ENCODE results near the gene MDN1. TPM values are rescaled to one million over a fixed set of nuclear protein-coding genes. Genes with fewer than 3 reads are reported as not detected.
"Not testable (repeated sequence)": the region's sequence is repeated elsewhere in the genome, so short reads cannot be mapped to it uniquely, and the experiment has no call there.

MDN1 gene
- total RNA-seq, 2 experiments from 2014 or later, result 48.6 to 59.5 TPM

DNA sequence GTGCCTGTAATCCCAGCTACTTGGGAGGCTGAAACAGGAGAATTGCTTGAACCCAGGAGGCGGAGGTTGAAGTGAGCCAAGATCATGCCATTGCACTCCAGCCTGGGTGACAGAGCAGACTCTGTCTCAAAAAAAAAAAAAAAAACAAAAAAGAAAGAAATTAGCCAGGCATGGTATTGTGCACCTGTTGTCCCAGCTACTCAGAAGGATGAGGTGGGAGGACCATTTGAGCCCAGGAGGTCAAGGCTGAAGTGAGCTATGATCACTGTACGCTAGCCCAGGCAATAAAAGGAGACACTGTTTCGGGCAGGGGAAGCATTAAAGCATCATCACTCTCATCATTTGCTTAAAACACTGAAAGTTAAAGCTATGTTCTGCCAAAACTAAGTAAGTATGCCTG lies 6.2 kb downstream of the MDN1 start:
- CTCF ChIA-PET, result interaction anchor here (0.7 to 1.1 kb wide), 2 partner anchors 19 to 50 kb away, joined by 4 to 5 read pairs; no protein-coding TSS in a partner anchor

DNA sequence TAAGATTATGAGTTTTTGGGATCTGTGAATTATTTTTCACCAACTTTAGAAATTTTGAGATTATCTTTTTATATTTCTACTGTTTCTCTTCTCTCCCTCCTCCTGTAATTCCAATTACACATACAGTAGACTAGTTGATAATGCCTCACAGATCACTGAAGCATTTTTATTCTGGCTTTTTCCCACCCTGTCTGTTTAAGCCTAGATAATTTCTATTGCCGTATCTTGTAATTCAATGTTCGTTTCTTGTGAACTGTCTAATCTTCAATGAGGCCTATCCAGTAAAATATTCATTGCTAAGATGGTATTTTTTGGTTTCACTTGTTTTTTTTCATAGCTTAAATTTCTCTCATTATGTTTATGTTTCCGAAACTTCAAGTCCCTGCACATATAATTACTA lies 12.0 kb downstream of the MDN1 start:
- Mint-ChIP-seq H3K4me1 (peaks cover 14% of the 10 kb centered on the region), H3K4me3 (no peak overlapping the region), H3K9me3 (ENCODE audit: low read depth) (no peaks in the 10 kb centered on the region), H3K36me3 (ENCODE audit: low read depth) (peaks cover 9% of the 10 kb centered on the region), H3K27ac (peak overlapping the region; percentile 19), H3K27me3 (no peaks in the 10 kb centered on the region)
- intact Hi-C loops (cut with DNase I, micrococcal nuclease), result no loop called here
- CTCF ChIA-PET, result interaction anchor here (0.6 to 2.3 kb wide), 2 partner anchors 11 to 14 kb away, joined by 3 to 6 read pairs; no protein-coding TSS in a partner anchor
- no peak for DNase-seq
- ATAC-seq, result no peak
- POLR2A ChIA-PET, result interaction anchor here (0.6 to 1.9 kb wide), 2 partner anchors 12 to 65 kb away, joined by 3 to 4 read pairs; partner anchors contain the start of gene MDN1

More for the DNA sequence above, 6.2 kb downstream of the MDN1 start:
- POLR2A ChIA-PET, result interaction anchor here (0.6 kb wide), 1 partner anchor 122 kb away, joined by 6 read pairs; no protein-coding TSS in a partner anchor
- H3K4me3 Mint-ChIP-seq; H3K27me3 Mint-ChIP-seq; H3K27ac Mint-ChIP-seq; ATAC-seq; H3K36me3 Mint-ChIP-seq (ENCODE audit: low read depth); H3K9me3 Mint-ChIP-seq (ENCODE audit: low read depth); DNase-seq; intact Hi-C loops (cut with DNase I, micrococcal nuclease): not testable (repeated sequence)
- H3K4me1 Mint-ChIP-seq, result peaks cover 21% of the 10 kb centered on the region

DNA sequence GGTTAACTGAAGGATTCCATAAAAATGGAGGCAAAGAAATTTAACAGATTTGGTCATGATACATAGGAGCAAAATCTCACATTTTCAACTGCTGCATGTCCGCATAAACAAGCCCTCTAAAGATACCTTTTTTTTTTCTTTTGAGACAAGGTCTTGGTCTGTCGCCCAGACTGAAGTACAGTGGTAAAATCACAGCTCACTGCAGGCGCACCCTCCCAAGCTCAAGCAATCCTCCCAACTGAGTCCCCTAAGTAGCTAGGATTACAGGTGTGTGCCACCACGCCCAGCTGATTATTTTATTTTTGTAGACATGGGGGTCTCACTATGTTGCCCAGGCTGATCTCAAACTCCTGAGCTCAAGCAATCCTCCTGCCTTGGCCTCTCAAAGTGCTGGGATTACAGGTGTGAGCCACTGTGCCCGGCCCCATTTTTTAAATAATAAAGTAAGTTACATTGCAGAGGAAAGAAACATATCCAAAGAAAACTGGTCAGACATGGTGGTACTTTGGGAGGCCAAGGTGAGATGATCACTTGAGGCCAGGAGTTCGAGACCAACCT lies 13.7 kb downstream of the MDN1 start:
- ChIA-PET POLR2A (interaction anchor here (0.7 kb wide), 1 partner anchor 24 kb away, joined by 3 read pairs; the partner anchor contains the start of gene CASP8AP2), CTCF (no interaction called here)
- intact Hi-C loops (cut with DNase I, micrococcal nuclease), result no loop called here
- Mint-ChIP-seq H3K36me3 (ENCODE audit: low read depth) (peaks cover 15% of the 10 kb centered on the region), H3K9me3 (ENCODE audit: low read depth) (no peaks in the 10 kb centered on the region), H3K4me1 (peaks cover 14% of the 10 kb centered on the region), H3K4me3 (no peak overlapping the region), H3K27ac (no peak overlapping the region), H3K27me3 (no peaks in the 10 kb centered on the region)
- DNase-seq (no peak), ATAC-seq (no peak)

DNA sequence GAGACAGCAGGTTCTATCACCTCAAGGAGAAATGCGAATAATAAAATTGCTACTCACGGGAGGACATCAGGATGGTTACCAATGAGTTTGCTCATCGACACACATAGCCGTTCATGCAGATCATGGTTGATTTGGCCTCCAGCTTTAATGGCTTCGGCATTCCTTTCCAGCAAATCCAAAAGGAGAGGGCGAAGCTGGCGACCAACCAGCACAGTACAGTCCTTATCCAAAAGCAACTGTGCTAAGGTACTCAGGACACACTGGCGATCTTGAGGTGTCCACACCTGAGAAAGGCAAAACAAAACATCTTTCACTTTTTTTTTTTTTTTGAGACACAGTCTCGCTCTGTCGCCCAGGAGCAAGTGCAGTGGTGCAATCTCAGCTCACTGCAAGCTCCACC lies 16.3 kb downstream of the MDN1 start:
- H3K36me3 Mint-ChIP-seq (ENCODE audit: low read depth), result peaks cover 14% of the 10 kb centered on the region
- no peaks in the 10 kb centered on the region for H3K9me3 Mint-ChIP-seq (ENCODE audit: low read depth)
- DNase-seq (no peak), ATAC-seq (no peak)
- no peak overlapping the region for H3K27ac Mint-ChIP-seq
- H3K4me1 Mint-ChIP-seq, result peaks cover 9% of the 10 kb centered on the region
- no peaks in the 10 kb centered on the region for H3K27me3 Mint-ChIP-seq
- intact Hi-C loops (cut with DNase I, micrococcal nuclease), result no loop called here
- ChIA-PET CTCF (interaction anchor here (0.6 to 1.5 kb wide), 2 partner anchors 9 to 680 kb away, joined by 3 to 10 read pairs; no protein-coding TSS in a partner anchor), POLR2A (interaction anchor here (1.2 kb wide), 1 partner anchor 26 kb away, joined by 4 read pairs; no protein-coding TSS in a partner anchor)
- no peak overlapping the region for H3K4me3 Mint-ChIP-seq

DNA sequence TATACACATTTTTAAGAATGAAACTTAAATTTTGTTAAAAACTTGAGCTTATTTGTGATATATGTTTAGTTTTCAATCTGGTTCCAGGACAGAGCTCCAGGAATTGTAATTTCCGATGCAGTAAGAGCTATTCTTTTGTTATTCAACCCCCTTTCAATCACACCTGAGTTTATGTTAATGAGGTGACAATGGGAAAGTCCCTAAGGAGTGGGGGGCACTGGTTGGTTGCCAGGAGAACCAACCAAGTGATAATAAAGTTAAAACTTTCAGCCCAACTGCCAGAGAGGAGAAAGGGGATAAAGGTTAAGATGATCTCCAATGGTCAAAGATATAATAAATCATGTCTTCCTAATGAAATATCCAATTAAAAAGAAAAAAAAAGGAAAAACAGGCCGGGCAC lies 19.8 kb downstream of the MDN1 start:
- no peak overlapping the region for H3K27ac Mint-ChIP-seq
- H3K27me3 Mint-ChIP-seq, result no peaks in the 10 kb centered on the region
- POLR2A ChIA-PET, result no interaction called here
- intact Hi-C loops (cut with DNase I, micrococcal nuclease), result no loop called here
- CTCF ChIA-PET, result interaction anchor here (0.6 kb wide), 1 partner anchor 811 kb away, joined by 3 read pairs; no protein-coding TSS in a partner anchor
- H3K4me1 Mint-ChIP-seq, result peaks cover 6% of the 10 kb centered on the region
- DNase-seq (no peak), ATAC-seq (no peak)
- H3K9me3 Mint-ChIP-seq (ENCODE audit: low read depth), result no peaks in the 10 kb centered on the region
- no peak overlapping the region for H3K4me3 Mint-ChIP-seq
- H3K36me3 Mint-ChIP-seq (ENCODE audit: low read depth), result peaks cover 31% of the 10 kb centered on the region

DNA sequence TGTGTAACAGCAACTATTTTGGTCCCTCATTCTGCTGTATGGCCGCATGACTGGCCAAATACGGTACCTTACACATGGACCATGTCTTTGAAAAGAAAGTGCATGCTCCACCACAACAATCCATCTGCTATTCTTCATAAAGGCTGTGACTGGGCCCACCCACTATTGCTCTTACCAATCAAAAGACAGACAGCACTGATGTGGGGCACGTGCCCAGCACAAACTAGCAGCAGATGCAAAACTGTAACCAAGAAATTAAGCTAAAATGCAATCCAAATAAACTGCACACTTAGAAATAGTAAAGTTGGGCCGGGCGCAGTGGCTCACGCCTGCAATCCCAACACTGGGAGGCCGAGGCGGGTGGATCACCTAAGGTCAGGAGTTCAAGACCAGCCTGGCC lies 20.5 kb downstream of the MDN1 start:
- H3K4me1 Mint-ChIP-seq, result peaks cover 13% of the 10 kb centered on the region
- H3K9me3 Mint-ChIP-seq (ENCODE audit: low read depth), result no peaks in the 10 kb centered on the region
- ATAC-seq (no peak), DNase-seq (no peak)
- intact Hi-C loops (cut with DNase I, micrococcal nuclease), result no loop called here
- H3K27me3 Mint-ChIP-seq, result no peaks in the 10 kb centered on the region
- H3K4me3 Mint-ChIP-seq, result no peak overlapping the region
- no peak overlapping the region for H3K27ac Mint-ChIP-seq
- ChIA-PET CTCF (interaction anchor here (0.6 kb wide), 1 partner anchor 812 kb away, joined by 3 read pairs; no protein-coding TSS in a partner anchor), POLR2A (no interaction called here)
- H3K36me3 Mint-ChIP-seq (ENCODE audit: low read depth), result peaks cover 38% of the 10 kb centered on the region

DNA sequence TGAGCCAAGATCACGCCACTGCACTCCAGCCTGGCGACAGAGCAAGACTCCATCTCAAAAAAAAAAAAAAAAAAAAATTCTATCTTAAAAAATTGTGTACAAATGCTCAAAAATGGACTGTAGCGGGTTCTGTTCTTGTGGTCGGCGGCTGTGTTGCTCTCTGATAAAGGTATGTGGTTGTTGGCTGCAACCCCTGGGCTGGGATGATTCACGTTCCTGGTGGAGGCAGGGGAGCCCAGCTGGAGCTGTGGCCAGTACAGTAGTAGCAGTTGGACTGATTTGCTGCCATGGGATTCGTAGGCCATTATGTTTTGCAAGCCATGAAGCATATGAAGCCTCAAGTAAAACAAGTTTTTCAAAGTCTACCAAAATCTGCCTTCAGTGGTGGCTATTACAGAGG lies 22.3 kb downstream of the MDN1 start:
- POLR2A ChIA-PET, result no interaction called here
- no peak for DNase-seq
- no peak for ATAC-seq
- Mint-ChIP-seq H3K9me3 (ENCODE audit: low read depth) (no peaks in the 10 kb centered on the region), H3K4me3 (no peak overlapping the region), H3K27me3 (no peaks in the 10 kb centered on the region), H3K36me3 (ENCODE audit: low read depth) (peaks cover 47% of the 10 kb centered on the region), H3K27ac (no peak overlapping the region), H3K4me1 (peaks cover 26% of the 10 kb centered on the region)
- CTCF ChIA-PET, result interaction anchor here (0.5 kb wide), 1 partner anchor 81 kb away, joined by 3 read pairs; no protein-coding TSS in a partner anchor
- intact Hi-C loops (cut with DNase I, micrococcal nuclease), result no loop called here

DNA sequence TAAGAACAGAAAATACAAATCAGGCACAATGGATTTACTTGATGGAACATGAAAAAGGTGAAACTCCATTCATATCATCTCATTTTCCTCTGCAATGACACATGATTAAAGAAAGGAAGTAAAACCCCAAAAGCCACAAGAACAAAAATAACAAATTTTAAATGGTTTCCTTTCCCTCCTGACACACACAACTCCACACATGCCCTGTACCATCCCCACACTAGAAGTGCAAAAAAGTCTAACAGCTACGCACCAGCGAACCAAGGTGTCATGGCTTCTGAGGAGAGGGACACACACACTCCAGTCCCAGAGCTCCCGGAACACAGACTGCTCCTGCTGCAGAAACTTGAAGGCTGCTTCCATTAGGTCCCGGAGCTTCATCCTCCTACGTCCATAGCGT lies 25.3 kb downstream of the MDN1 start:
- intact Hi-C loops (cut with DNase I, micrococcal nuclease), result no loop called here
- peaks cover 46% of the 10 kb centered on the region for H3K36me3 Mint-ChIP-seq (ENCODE audit: low read depth)
- ChIA-PET POLR2A (no interaction called here), CTCF (interaction anchor here (0.6 to 2.8 kb wide), 4 partner anchors 9 to 889 kb away, joined by 3 to 10 read pairs (median 4); no protein-coding TSS in a partner anchor)
- H3K27me3 Mint-ChIP-seq, result no peaks in the 10 kb centered on the region
- no peaks in the 10 kb centered on the region for H3K9me3 Mint-ChIP-seq (ENCODE audit: low read depth)
- H3K4me3 Mint-ChIP-seq, result peak overlapping the region; percentile 36
- DNase-seq (peak; percentile 27), ATAC-seq (peak; percentile 93)
- H3K4me1 Mint-ChIP-seq, result peaks cover 26% of the 10 kb centered on the region
- H3K27ac Mint-ChIP-seq, result peak overlapping the region; percentile 83

DNA sequence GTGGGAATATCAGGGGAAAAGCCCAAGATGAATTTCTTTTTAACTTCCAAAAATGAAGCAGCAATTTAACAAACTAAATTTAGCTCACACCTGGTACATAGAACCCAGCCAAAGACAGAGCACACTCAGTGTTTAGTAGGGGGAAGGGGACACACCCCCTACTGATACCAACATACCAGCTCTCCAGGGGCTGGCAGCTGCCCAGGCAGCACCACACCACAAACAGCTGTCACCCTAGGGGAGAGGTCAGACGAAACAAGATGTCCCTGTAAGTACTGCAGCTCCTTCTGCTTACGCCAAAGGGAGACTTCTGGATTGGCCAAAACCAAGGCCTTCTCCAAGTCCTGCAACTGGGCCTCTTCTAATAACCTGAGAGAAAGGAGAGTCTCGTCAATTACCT lies 26.0 kb downstream of the MDN1 start:
- ATAC-seq (no peak), DNase-seq (no peak)
- ChIA-PET CTCF (interaction anchor here (0.8 to 2.8 kb wide), 4 partner anchors 9 to 141 kb away, joined by 3 to 10 read pairs (median 5); no protein-coding TSS in a partner anchor), POLR2A (no interaction called here)
- intact Hi-C loops (cut with DNase I, micrococcal nuclease), result no loop called here
- Mint-ChIP-seq H3K9me3 (ENCODE audit: low read depth) (no peaks in the 10 kb centered on the region), H3K27me3 (no peaks in the 10 kb centered on the region), H3K4me1 (peaks cover 26% of the 10 kb centered on the region), H3K36me3 (ENCODE audit: low read depth) (peaks cover 50% of the 10 kb centered on the region), H3K27ac (peak overlapping the region; percentile 83), H3K4me3 (no peak overlapping the region)

DNA sequence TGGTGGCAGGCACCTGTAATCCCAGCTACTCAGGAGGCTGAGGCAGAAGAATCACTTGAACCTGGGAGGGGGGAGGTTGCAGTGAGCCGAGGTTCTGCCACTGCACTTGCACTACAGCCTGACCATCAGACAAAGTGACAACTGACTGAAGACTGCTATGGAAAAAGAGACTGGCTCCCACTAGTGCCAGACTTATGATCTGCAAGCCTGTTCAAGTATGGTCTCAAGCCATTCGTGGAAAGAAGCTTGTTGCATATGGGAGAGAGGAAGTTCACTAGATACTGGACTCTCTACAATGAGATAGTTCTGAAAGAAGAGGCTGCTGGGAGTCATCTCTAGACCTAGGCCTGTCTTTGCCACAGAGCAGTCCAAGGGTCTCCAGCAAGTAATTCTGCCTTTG lies 26.7 kb downstream of the MDN1 start:
- H3K9me3 Mint-ChIP-seq (ENCODE audit: low read depth), result no peaks in the 10 kb centered on the region
- no peak overlapping the region for H3K4me3 Mint-ChIP-seq
- ATAC-seq (peak; percentile 72), DNase-seq (peak; percentile 35)
- ChIA-PET CTCF (interaction anchor here (0.7 to 2.8 kb wide), 6 partner anchors 10 to 614 kb away, joined by 3 to 10 read pairs (median 4); no protein-coding TSS in a partner anchor), POLR2A (no interaction called here)
- intact Hi-C loops (cut with DNase I, micrococcal nuclease), result no loop called here
- no peaks in the 10 kb centered on the region for H3K27me3 Mint-ChIP-seq
- no peak overlapping the region for H3K27ac Mint-ChIP-seq
- H3K36me3 Mint-ChIP-seq (ENCODE audit: low read depth), result peaks cover 57% of the 10 kb centered on the region
- peaks cover 26% of the 10 kb centered on the region for H3K4me1 Mint-ChIP-seq

DNA sequence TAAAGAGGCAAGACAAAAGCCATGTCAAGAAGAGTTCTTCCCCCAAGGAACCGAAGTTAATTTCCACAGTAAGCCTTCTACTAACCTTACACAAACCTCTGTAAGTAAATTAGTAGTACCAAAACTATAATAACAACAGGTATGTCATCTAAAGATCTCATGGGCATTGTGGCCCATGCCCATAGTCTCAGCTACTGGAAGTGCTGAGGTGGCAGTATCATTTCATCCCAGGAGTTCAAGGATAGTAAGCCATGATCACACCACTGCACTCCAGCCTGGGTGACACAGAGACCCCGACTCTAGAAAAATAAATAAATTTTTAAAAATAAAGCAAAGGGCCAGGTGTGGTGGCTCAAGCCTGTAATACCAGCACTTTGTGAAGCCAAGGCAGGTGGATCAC lies 29.2 kb downstream of the MDN1 start:
- Mint-ChIP-seq H3K36me3 (ENCODE audit: low read depth) (peaks cover 62% of the 10 kb centered on the region), H3K4me3 (no peak overlapping the region), H3K4me1 (peaks cover 26% of the 10 kb centered on the region), H3K27me3 (no peaks in the 10 kb centered on the region), H3K9me3 (ENCODE audit: low read depth) (no peaks in the 10 kb centered on the region), H3K27ac (no peak overlapping the region)
- ChIA-PET CTCF (interaction anchor here (1.0 kb wide), 1 partner anchor 158 kb away, joined by 3 read pairs; no protein-coding TSS in a partner anchor), POLR2A (no interaction called here)
- intact Hi-C loops (cut with DNase I, micrococcal nuclease), result no loop called here
- DNase-seq, result no peak
- ATAC-seq, result no peak

DNA sequence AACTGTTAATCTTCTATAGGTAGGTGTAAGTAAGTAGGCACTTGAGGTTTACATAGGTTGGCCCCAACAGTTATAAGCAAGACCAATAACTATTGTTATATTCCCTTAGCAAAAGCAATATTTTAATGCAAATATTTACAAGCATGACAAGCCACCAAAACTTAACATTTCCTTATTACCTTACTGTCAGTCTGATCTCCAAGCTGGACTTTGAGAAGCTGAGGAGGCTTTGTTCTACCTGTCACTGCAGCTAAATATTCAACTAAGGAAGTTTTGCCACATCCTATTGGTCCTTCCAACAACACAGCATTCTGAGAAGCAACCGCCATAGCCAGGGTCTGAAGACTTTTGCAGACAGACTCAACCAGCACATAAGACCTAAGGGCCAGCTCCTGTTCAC lies 29.6 kb downstream of the MDN1 start:
- ChIA-PET POLR2A (no interaction called here), CTCF (no interaction called here)
- Mint-ChIP-seq H3K36me3 (ENCODE audit: low read depth) (peaks cover 62% of the 10 kb centered on the region), H3K4me1 (peaks cover 22% of the 10 kb centered on the region), H3K27me3 (no peaks in the 10 kb centered on the region), H3K27ac (no peak overlapping the region), H3K9me3 (ENCODE audit: low read depth) (no peaks in the 10 kb centered on the region), H3K4me3 (no peak overlapping the region)
- ATAC-seq (no peak), DNase-seq (no peak)
- intact Hi-C loops (cut with DNase I, micrococcal nuclease), result no loop called here

Measured in activated CD4-positive, alpha-beta T cell treated with anti-CD3 and anti-CD28 coated beads for 36 hours (primary cell).